Stimulated activated CD4-positive, alpha-beta T cell treated with anti-CD3 and anti-CD28 coated beads, Interleukin-2, amount 100 ng/mL, for 4 hours (primary cell): ENCODE data around the gene OR5D18.
"Not testable (repeated sequence)": the region's sequence is repeated elsewhere in the genome, so short reads cannot be mapped to it uniquely, and the experiment has no call there.

Experiments used
- DNase-seq: peaks from one replicate; pipeline ENCODE4 v3.0.0-alpha.2; 2020; ENCODE audit warnings: low read depth

OR5D18 gene

GRCh38 chr11:55819330-55819729, at the start of gene OR5D18:
Gene OR5D18, plus strand, starts transcription at chr11:55819630. Its CDS starts 0 bp downstream, at chr11:55819630.
- DNase-seq, result no peak

- DNase-seq, result no peak
Observed at GRCh38 chr11:55773138-55773537, 46.3 kb upstream of the OR5D18 start, which contains the start of gene OR5D13. Gene OR5D13, plus strand, starts transcription at chr11:55773438. Its CDS starts 0 bp downstream, at chr11:55773438.

GRCh38 chr11:55791606-55792005, 27.8 kb upstream of the OR5D18 start:
- DNase-seq, result no peak

- no peak for DNase-seq
Observed at GRCh38 chr11:55793321-55793720, 26.1 kb upstream of the OR5D18 start.

- DNase-seq, result no peak
Observed at GRCh38 chr11:55795256-55795655, 24.2 kb upstream of the OR5D18 start, which contains the start of gene OR5D14. Gene OR5D14, plus strand, starts transcription at chr11:55795556. Its CDS starts 0 bp downstream, at chr11:55795556.

GRCh38 chr11:55806248-55806647, 13.2 kb upstream of the OR5D18 start:
- no peak for DNase-seq

- no peak for DNase-seq
Observed at GRCh38 chr11:55811067-55811466, 8.4 kb upstream of the OR5D18 start, which contains the start of gene OR5L1. Gene OR5L1, plus strand, starts transcription at chr11:55811367. Its CDS starts 100 bp downstream, at chr11:55811467.

- DNase-seq, result no peak
Observed at GRCh38 chr11:55826919-55827318, 7.5 kb downstream of the OR5D18 start, which contains the start of gene OR5L2. Gene OR5L2, plus strand, starts transcription at chr11:55827219. Its CDS starts 0 bp downstream, at chr11:55827219.

GRCh38 chr11:55838452-55838851, 19.0 kb downstream of the OR5D18 start, which contains the start of gene OR5D16:
Gene OR5D16, plus strand, starts transcription at chr11:55838752. Its CDS starts 0 bp downstream, at chr11:55838752.
- no peak for DNase-seq

- no peak for DNase-seq
Observed at GRCh38 chr11:55847453-55847852, 28.0 kb downstream of the OR5D18 start.

- no peak for DNase-seq
Observed at GRCh38 chr11:55849037-55849436, 29.6 kb downstream of the OR5D18 start.

GRCh38 chr11:55852141-55852540, 32.7 kb downstream of the OR5D18 start:
- no peak for DNase-seq

GRCh38 chr11:55854704-55855103, 35.3 kb downstream of the OR5D18 start:
- no peak for DNase-seq

GRCh38 chr11:55867354-55867753, 47.9 kb downstream of the OR5D18 start:
- DNase-seq, result not testable (repeated sequence)
